ELF-1 (cell line): ENCODE data around the gene KIF3B.
A peak's percentile ranks its signal among the peaks of the same experiment; 100 is the strongest.
"Not testable (repeated sequence)": the region's sequence is repeated elsewhere in the genome, so short reads cannot be mapped to it uniquely, and the experiment has no call there.

ENCODE experiments used
- DNase-seq: peaks from one replicate; pipeline ENCODE4 v3.0.0-alpha.2; 2016; ENCODE audit warnings: low read depth, low spot score

Gene KIF3B

GRCh38 chr20:32294071-32294470 is 16.6 kb downstream of the KIF3B start:
- no peak for DNase-seq

DNA sequence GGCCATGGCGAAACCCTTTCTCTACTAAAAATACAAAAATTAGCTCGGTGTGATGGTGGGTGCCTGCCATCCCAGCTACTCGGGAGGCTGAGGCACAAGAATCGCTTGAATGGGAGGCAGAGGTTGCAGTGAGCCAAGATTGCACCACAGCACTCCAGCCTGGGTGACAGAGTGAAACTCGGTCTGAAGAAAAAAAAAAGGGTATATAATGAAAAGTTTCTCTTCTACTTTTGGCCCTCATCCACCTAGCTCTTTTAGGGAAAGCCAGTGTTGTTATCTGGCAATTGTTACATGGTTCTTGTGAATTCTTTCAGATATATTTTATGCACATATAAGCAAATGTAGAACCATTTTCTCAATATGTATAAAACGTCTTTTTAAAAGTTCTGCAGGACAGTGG is 19.0 kb downstream of the KIF3B start:
- DNase-seq: no peak

DNA sequence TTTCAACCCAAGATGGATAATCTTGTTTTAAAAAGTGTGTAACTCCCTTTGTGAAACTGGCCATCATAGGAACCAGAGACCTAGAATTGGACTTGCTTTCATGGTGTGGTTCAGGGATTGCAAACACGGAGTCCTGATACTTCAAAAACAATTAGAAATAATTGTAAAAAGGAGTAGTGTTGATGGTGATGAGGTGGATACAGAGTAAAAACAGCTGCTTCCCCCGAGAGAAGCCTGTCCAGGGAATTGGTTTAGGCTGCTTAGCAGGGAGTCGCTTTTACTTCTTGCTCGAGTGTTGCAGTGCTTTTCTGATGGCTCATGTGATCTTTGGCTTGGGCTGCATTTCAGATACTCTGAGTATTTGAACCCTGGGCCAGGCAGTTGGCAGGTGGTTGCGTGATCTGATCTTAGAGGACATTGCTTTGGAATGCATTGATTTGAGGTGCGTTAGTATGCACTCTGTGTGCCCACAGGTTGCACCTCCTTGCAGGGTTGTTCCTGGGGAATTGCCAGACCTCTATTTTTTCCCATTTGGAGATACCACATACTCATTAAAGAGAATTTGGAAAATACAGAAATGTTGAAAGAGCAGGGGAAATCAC is 19.5 kb downstream of the KIF3B start:
- DNase-seq: no peak

DNA sequence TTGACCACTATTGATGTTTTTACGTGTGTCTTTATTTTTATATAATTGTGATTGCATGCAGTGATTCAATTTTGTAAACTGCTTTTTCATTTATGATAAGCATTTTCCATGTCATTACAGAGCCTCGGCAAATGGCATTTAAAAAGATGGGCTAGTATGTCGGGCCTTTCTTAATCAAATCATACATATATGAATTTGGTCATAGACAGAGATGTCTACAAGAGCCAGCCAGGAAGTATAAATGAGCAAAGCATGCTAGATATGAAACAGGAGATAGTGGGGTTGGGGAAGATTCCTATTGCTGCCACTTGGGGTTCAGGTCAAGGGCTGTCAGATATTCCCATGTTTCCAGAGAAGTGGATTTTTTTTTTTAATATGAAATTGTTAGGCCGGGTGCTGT is 20.0 kb downstream of the KIF3B start:
- no peak for DNase-seq

- no peak for DNase-seq
Observed at GRCh38 chr20:32300647-32301046, 23.2 kb downstream of the KIF3B start.

DNA sequence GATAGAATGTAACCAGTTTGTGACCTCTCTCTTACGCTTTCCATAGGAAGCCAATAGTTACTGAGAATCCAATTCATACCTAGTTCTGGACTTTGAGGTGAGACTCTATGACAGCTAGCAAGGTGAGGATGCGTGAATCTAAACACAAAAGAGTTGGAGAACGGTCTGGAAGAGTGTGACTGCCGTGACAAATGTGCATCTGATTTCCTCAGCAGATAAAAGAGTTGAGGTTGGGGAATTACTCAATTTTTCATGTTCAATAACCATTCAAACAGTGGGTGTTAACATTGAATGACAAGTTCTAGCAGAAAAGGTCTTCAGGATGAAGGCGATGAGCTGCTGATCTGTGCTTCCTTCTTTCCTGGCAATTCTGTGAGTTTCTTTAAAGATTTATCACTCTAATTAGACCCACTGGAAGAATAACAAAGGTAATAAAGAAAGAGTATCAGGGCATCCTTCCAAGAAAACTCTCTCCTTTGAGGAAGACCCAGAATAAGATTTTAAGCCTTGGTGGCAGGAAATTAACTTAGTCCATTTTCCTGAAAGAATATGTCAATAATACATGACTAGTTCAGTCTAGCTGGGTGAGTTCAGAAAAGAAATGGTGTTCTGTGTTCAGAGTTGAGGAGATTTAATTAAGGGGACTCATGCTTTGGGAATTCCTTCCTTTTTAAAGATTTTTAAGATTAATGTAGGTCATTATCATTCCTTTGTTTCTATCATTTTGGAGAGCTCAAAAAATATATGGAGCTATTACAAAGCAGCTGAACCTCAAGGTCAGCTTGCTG is 24.5 kb downstream of the KIF3B start:
- DNase-seq: no peak

DNA sequence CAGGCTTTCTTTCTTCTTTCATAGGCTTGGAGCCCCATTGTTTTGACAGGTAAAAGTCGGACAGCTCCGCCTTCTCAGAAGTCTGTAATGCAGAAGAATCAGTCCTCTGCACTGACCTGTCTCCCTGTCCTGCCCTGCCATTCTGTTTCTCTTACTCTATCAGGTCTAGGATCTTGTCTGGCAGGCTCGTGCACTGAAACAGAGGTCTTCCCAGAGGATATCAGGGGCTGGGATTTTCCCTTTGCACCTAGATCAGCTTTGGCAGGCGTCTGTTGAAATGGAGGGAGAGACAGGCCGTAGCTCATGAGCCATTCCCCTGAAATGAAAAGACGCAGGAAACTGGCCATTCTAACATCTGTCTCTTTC is 25.0 kb downstream of the KIF3B start:
- peak; percentile 46 for DNase-seq

DNA sequence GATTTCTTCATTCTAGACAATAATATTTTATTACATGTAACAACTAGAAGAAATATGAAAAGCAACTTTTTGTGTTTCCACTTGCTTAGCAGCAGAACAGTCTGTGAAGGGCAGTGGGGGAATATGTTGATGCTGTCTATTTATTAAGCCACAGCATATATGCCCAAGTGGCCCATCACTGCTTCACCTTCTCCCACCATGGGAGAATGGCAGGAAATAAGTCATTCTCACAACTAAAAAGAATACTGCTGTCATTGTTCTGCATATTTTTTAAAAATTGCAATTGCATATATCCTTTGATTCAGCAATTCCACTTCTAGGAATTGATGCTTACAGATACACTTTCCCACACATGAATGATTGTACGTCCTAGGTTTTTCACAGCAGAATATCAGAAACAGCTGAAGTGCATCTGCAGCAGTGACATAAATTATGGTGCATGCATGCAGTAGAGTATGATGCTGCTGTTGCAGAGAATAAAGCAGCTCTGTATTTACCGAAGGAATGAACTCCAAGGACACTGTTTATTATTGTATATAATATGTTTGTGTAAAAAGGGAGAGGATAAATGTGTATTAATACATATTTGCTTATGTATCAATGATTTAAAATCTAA is 26.8 kb downstream of the KIF3B start:
- DNase-seq: no peak

DNA sequence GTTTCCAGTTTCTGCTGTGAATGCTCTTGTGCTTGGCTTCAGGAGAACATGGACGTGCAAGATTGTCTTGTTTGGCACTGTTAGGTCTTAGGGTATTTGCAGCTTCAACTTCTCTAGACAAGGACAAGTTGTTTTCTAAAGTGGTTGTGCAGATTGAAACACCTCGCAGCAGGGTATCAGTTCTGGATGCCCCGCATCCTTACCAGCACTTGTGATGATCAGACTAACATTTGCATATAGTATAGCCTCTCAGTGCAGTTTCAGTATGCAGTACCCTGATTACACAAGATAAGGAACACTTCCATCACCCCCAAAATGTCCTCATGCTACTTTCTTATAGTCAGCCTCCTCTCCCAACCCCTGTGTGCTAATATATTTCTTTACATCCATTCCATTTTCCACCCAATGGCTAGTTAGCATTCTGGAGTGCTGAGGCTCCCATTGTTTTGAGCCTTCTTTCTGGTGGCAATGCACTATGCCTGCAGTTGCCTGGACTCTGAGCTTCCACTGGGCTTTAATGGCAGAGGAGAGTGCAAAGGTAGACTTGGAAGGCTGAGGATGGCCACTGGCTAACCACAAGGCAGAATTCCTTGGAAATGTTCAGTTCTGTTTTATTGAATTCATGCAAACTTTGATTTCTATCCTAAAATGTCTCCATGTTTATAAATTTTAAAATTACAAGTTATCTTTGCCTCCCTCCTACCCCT is 35.4 kb downstream of the KIF3B start:
- no peak for DNase-seq

GRCh38 chr20:32314768-32315167 is 37.3 kb downstream of the KIF3B start:
- peak; percentile 12 for DNase-seq

DNA sequence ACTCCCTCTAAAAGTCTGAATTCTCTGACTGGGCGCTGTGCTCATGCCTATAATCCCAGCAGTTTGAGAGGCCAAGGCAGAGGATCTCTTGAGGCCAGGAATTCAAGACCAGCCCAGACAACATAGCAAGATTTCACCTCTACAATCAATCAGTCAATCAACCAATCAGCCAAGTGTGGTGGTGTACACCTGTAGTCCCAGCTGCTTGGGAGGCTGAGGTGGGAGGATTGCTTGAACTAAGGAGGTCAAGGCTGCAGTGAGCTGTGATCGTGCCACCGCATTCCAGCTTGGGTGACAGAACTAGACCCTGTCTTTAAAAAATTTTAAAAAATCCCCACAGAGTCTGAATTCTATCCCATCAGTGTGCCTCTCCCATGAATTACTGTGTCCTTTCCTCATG is 37.9 kb downstream of the KIF3B start:
- DNase-seq: no peak

- DNase-seq: no peak
Observed at GRCh38 chr20:32315891-32316290, 38.4 kb downstream of the KIF3B start.

GRCh38 chr20:32316667-32317066 is 39.2 kb downstream of the KIF3B start:
- DNase-seq: peak; percentile 39

- DNase-seq: no peak
Observed at GRCh38 chr20:32319100-32319499, 41.6 kb downstream of the KIF3B start.

- no peak for DNase-seq
Observed at GRCh38 chr20:32320305-32320704, 42.9 kb downstream of the KIF3B start.

DNA sequence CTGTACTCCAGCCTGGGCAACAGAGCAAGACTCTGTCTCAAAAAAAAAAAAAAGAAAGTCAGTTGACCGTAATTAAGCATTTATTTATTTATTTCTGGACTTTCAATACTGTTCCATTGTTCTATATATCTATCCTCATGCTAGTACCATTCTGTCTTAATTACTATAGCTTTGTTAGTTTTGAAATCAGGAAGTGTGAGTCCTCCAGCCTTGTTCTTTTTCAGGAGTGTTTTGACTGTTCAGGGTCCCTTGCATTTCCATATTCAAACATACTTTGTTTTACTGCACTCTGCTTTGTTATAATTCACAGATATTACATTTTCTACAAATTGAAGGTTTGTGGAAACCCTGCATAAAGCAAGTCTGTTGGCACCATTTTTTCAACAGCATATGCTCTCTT is 43.9 kb downstream of the KIF3B start:
- no peak for DNase-seq

DNA sequence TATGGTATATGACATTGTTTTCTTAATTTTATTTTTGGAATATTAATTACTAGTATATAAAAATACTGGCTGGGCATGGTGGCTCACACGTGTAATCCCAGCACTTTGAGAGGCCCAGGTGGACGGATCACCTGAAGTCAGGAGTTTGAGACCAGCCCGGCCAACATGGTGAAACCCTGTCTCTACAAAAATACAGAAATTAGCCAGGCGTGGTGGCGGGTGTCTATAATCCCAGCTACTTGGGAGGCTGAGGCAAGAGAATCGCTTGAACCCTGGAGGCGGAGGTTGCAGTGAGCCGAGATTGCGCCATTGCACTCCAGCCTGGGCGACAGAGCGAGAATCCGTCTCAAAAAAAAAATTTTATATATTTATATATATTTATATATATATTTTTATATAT is 44.8 kb downstream of the KIF3B start:
- DNase-seq: not testable (repeated sequence)

DNA sequence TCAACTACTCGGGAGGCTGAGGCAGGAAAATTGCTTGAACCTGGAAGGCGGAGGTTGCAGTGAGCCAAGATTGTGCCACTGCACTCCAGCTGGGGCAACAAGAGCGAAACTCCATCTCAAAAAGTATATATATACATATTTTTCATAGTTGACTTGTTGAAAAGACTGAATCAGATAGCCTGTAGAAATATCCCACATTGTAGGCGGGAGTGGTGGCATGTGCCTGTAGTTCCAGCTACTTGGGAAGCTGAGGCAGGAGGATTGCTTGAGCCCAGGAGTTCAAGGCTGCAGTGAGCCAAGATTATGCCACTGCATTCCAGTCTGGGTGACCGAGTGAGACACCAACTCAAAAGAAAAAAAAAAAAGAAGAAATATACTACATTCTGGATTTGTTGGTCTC is 46.3 kb downstream of the KIF3B start:
- DNase-seq: not testable (repeated sequence)

DNA sequence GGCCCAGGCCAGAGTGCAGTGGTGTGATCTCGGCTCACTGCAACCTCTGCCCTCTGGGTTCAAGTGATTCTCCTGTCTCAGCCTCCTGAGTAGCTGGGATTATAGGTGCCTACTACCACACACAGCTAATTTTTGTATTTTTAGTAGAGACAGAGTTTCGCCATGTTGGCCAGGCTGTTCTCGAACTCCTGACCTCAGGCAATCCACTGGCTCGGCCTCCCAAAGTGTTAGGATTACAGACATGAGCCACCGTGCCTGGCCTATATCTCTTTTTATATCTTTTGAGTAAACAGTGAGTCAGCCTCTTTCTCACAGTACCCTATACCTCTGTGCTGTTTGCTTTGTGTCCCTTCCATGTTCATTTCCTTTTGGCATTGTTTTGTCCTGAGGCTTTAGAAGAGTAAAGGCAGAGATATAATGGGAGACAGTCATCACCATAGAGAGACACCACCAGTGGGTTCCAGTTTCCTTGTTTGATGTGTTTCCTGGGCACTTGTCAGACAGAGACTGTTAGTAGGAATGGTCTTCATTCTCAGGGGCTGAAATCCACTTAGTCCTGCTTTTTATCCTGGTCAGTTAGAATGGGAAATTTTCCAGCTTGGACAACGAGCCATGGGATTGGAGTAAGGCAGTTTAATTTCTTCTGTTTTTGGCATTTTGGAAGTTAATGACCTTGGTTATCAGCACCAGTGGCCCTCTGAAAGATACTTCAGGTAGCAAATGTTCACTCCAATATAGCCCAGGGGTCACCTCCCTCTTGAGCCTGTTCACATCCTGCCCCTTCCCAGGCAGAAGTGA is 48.5 kb downstream of the KIF3B start:
- DNase-seq: no peak

- DNase-seq: no peak
Observed at GRCh38 chr20:32326504-32326845, 49.0 kb downstream of the KIF3B start.

DNA sequence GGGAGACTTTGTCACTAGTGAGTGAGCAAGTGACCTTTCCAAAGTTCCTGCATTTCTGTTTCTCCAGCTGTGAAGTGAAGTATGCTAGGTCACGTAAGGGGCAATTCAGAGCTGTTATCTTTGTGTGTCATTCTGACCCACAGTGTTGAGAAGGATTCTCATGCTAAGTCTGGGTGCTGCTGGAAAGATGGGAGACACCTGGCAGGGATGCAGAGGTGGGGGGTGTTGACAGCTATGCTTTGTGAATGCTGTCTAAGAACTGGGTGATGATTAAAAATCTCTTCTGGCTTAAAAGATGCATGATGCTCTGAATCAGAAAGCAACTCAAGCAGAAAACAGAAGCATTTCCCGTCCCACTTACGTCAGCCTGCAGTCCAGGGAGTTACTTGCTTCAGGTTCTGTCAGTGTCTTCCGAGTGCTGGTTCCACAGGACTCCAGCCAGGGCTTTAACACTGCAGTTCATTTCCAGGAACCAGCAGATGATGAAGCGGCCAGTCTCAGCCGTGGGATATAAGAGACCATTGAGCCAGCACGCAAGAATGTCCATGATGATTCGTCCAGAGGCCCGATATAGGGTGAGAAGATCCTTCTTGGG is 49.7 kb downstream of the KIF3B start:
- DNase-seq: no peak
